Stomach (tissue), 9 donors: ENCODE measurements around the gene PDE3B. TPM values are rescaled to one million over a fixed set of nuclear protein-coding genes. Genes with fewer than 3 reads are reported as not detected.

Source experiments
- DNase-seq, 2 donors: peaks; one replicate each; pipeline versions ENCODE4 v3.0.0 to v3.0.0-alpha.2; 2013 to 2019
- H3K27ac ChIP-seq, 5 donors: fragments of 200-600 bp in 4 of 5; sonication (generic) in 4 of 5; one replicate each; pipeline ENCODE4 v1.5.1; 2013 to 2019; ENCODE audit warnings: mild to moderate bottlenecking in 1 of 5, moderate library complexity in 1 of 5
- H3K27me3 ChIP-seq, 3 donors: fragments of 200-600 bp; sonication (generic); one replicate each; pipeline ENCODE4 v1.5.1; 2017 to 2019; ENCODE audit warnings: mixed run types in 1 of 3
- H3K36me3 ChIP-seq, 4 donors: fragments of 200-600 bp; sonication (generic); 1 replicate in 3 of 4; 2 replicates in 1 of 4; pipeline ENCODE4 v1.5.1; 2016 to 2019
- H3K4me1 ChIP-seq, 4 donors: fragments of 200-600 bp; sonication (generic); one replicate each; pipeline ENCODE4 v1.5.1; 2016 to 2019
- H3K4me3 ChIP-seq, 4 donors: fragments of 200-600 bp; sonication (generic) in 3 of 4; one replicate each; pipeline ENCODE4 v1.5.1; 2016 to 2019; ENCODE audit warnings: mild to moderate bottlenecking in 1 of 4
- H3K9me3 ChIP-seq, 4 donors: fragments of 200-600 bp; sonication (generic); one replicate each; pipeline ENCODE4 v1.5.1; 2016 to 2019
- EP300 ChIP-seq: sonication (generic); formaldehyde crosslinking; IDR thresholded peaks from one replicate; pipeline ENCODE4 v1.6.1; 2017; ENCODE audit warnings: antibody characterized with exemption
- POLR2A ChIP-seq, 4 donors: fragments of 450-650 bp; IDR thresholded peaks; one replicate each; pipeline ENCODE4 v1.6.1; 2016; ENCODE audit warnings: antibody characterized with exemption in 4 of 4, control low read depth in 2 of 4, mild to moderate bottlenecking in 1 of 4, moderate library complexity in 1 of 4
- POLR2AphosphoS5 ChIP-seq, 3 donors: sonication (generic); formaldehyde crosslinking; IDR thresholded peaks; one replicate each; pipeline ENCODE4 v1.6.1; 2016; ENCODE audit warnings: antibody characterized with exemption in 3 of 3
- WGBS, 5 donors: extraction: QIAGEN DNeasy Blood & Tissue Kit in 3 of 5; methylation state at CpG; one replicate each; pipeline versions ENCODE4 v1.1.5 to v1.1.7; 2013 to 2018; 5-methylcytosine and 5-hydroxymethylcytosine counted together
- intact Hi-C: fragments of 100-400 bp; cut with DNase I; formaldehyde crosslinking; loops from one replicate; pipeline ENCODE4 v1.15.1; 2023; ENCODE audit warnings: low total_unique reads
- polyA plus RNA-seq, 3 donors: library from polyadenylated mRNA; stranded (reverse); fragments of 200-250 nt; gene quantifications; one replicate each; pipeline ENCODE4 v1.2.3, GENCODE V29; 2013
- total RNA-seq, 5 donors: library from RNA; depleted of rRNA; stranded (reverse); fragments of >200 nt; gene quantifications; one replicate each; pipeline versions ENCODE4 v1.1.0 to v1.2.3, GENCODE V29; 2014 to 2016
- TF ChIP-seq, protein P1 (sequence below), 7 experiments: fragments of 450-650 bp in 4 of 7; fragments of 200-600 bp in 3 of 7; sonication (generic) in 3 of 7; IDR thresholded peaks; one replicate each; pipeline ENCODE4 v1.5.1; 2016 to 2019; ENCODE audit warnings: antibody characterized with exemption in 7 of 7, control low read depth in 2 of 7, mild to moderate bottlenecking in 1 of 7
- donor health status: healthy with polysubstance abuse.
- donor health status: Bipolar disorder and iron deficiency.
- donor health status: healthy.

PDE3B gene
- total and polyA plus RNA-seq, 8 donors: 1.2 to 49.2 (median 14.2) TPM

DNA sequence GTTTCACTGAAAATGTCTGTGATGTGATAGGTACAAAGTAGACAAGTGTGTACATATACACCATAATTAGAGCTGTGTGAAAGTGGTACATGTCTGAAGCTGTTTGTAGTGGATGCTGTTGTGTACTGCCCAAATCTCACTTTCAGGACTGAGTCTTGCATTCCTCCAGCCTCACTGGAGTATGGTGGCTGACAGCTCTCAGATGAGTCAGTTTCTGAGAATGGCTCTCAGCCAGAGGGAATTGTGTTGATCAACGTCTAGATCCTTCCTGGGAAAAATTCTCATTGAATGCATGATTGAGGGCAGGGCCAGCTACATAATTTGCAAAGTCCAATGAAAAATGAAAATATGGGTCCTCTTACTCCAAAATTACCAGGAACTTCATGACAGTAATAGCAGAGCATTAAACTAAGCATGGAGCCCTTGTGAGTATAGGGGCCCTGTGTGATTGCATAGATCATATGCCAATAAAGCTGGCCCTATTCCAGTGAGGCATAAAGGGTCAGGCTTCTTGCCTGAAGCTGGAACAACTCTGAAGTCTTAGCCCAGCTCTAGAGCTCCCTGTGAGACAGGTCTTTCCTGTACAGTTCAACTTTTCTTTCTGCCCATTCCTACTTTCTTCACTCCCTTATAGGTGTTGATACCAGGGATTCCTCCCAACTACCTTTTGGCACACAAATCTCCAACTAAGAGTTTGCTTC lies 259.2 kb downstream of the PDE3B start:
- no peaks in the 10 kb centered on the region for H3K9me3 ChIP-seq
- intact Hi-C loops: loop anchor here (10.0 kb wide), 2 partner anchors 108 to 358 kb away; no protein-coding TSS in a partner anchor
- H3K27ac ChIP-seq: no peak overlapping the region
- H3K4me1 ChIP-seq: peaks cover 10 to 24% (median 21%) of the 10 kb centered on the region in 4 donors
- TF ChIP-seq POLR2AphosphoS5 (IDR thresholded peaks at IDR 0.05): no peak
- no peak for TF ChIP-seq POLR2A (IDR thresholded peaks at IDR 0.05)
- TF ChIP-seq, protein P1, sequence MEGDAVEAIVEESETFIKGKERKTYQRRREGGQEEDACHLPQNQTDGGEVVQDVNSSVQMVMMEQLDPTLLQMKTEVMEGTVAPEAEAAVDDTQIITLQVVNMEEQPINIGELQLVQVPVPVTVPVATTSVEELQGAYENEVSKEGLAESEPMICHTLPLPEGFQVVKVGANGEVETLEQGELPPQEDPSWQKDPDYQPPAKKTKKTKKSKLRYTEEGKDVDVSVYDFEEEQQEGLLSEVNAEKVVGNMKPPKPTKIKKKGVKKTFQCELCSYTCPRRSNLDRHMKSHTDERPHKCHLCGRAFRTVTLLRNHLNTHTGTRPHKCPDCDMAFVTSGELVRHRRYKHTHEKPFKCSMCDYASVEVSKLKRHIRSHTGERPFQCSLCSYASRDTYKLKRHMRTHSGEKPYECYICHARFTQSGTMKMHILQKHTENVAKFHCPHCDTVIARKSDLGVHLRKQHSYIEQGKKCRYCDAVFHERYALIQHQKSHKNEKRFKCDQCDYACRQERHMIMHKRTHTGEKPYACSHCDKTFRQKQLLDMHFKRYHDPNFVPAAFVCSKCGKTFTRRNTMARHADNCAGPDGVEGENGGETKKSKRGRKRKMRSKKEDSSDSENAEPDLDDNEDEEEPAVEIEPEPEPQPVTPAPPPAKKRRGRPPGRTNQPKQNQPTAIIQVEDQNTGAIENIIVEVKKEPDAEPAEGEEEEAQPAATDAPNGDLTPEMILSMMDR (IDR thresholded peaks at IDR 0.05): no peak
- TF ChIP-seq EP300: no peak
- no peaks in the 10 kb centered on the region for H3K27me3 ChIP-seq
- WGBS, 5 donors: 21 to 50% (median 26%) methylated on average over 1 of the region's 1 CpG
- DNase-seq: no peak
- no peak overlapping the region for H3K4me3 ChIP-seq
- no peaks in the 10 kb centered on the region for H3K36me3 ChIP-seq

DNA sequence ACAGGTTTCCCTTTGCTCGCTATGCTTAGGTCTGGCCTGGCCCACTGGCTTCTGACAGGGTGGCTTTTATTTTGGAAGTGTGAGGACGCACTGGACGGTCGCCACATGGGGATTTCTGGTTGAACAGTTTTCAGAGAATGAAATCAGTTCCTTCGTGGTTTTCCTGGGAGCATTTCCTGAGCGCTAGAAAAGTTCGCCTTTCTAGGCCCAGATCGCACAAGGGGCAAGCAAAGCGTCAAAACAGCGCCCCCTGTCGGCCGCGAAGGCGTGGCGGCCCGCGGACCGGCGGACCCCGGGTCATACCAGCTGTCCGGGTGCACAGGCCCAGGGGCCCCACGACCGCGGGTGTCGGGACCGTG lies 261.1 kb downstream of the PDE3B start:
- Histone ChIP-seq H3K9me3 (no peaks in the 10 kb centered on the region), H3K36me3 (no peaks in the 10 kb centered on the region), H3K4me3 (peak overlapping the region; percentile 54 to 61 (median 56)), H3K4me1 (peaks cover 10 to 31% (median 25%) of the 10 kb centered on the region in 4 donors), H3K27ac (peak overlapping the region in 3 of 5 donors; percentile 17 to 67 (median 49)), H3K27me3 (no peaks in the 10 kb centered on the region)
- intact Hi-C loops: loop anchor here (10.0 kb wide), 2 partner anchors 110 to 360 kb away; no protein-coding TSS in a partner anchor
- 7 to 26% (median 10%) methylated on average over 6 to 26 of the region's 26 CpGs for WGBS, 5 donors
- DNase-seq: peak; percentile 78 to 91
- TF ChIP-seq POLR2A (IDR thresholded peaks at IDR 0.05) (no peak), POLR2AphosphoS5 (IDR thresholded peaks at IDR 0.05) (peak in 1 of 3 donors; percentile 10), EP300 (no peak)
- TF ChIP-seq, protein P1 (IDR thresholded peaks at IDR 0.05): peak in 5 of 7 experiments; percentile 76 to 93 (median 88)

DNA sequence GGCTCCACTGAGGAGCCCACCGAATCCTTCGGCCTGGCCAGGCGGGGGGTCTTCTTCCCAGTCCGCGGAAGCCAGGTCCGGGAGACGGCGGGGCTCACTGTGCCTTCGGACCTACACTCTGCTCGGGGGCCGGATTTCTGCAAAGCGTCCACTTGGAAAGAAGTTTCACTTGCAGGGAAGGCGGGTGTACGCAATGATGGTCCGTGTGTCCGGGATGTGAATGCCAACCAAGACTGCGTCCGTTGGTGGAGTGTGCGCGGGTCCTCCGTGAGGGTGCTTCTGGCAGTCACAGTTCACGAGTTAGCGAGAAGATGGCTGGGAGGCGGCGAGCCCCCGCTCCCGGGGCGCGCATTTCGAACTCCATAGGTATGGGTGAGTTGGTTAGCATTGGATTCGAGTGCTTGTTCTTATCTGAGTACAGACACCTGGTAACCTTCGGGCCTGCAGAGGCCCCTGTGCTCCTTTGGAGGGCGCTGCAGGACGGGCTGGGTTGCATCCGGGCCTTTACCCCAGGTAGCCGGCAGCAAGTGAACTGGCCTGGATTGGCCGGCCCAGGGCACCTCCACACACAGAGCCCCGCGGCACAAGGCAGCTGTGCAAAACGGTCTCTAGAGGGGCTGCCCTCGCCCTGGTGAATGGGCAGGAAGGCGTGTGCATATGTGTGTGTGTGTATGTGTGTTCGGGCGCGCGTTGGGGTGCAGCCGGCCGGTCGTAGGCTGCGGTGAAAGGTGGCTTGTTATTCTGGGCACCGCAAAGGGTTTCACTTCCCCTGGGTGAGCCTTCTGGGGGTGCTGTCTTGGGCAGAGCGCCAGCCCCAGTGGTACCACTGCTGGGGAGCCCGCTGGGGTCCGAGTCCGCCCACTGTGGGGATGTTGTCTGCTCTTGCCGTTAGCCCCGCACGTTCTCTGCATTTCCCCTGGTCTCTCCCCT lies 261.8 kb downstream of the PDE3B start:
- Histone ChIP-seq H3K36me3 (no peaks in the 10 kb centered on the region), H3K9me3 (no peaks in the 10 kb centered on the region), H3K4me1 (peaks cover 10 to 31% (median 25%) of the 10 kb centered on the region in 4 donors), H3K27me3 (no peaks in the 10 kb centered on the region), H3K27ac (peak overlapping the region in 4 of 5 donors; percentile 2 to 67 (median 33)), H3K4me3 (peak overlapping the region; percentile 54 to 61 (median 56))
- TF ChIP-seq, protein P1 (IDR thresholded peaks at IDR 0.05): peak in 1 of 7 experiments; percentile 47
- no peak for TF ChIP-seq EP300
- peak; percentile 43 to 86 for DNase-seq
- WGBS, 5 donors: 11 to 29% (median 22%) methylated on average over 31 to 58 of the region's 58 CpGs
- intact Hi-C loops: loop anchor here (10.0 kb wide), 2 partner anchors 111 to 361 kb away; no protein-coding TSS in a partner anchor

DNA sequence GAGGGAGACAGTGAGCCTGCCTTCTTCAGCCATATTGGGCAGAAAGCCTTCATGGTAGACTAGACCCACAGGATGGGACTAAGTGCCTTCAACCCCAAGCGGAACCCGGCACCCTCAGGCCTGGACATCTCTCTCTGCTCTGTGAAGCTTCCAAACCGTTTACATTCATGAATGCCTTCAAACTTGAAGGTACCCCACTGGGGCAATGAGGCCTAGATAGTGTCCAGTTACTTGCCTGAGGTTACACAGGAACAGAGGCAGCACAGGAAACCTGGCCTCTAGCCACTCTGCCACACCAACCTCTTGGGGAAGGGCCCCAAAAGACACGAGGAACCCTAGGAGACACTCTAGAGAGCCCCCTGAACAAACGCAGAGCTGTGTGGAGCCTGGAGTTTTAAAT lies 263.0 kb downstream of the PDE3B start:
- Histone ChIP-seq H3K36me3 (no peaks in the 10 kb centered on the region), H3K4me1 (peaks cover 10 to 31% (median 25%) of the 10 kb centered on the region in 4 donors), H3K27ac (no peak overlapping the region), H3K4me3 (no peak overlapping the region), H3K27me3 (no peaks in the 10 kb centered on the region), H3K9me3 (no peaks in the 10 kb centered on the region)
- TF ChIP-seq, protein P1 (IDR thresholded peaks at IDR 0.05): no peak
- no peak for TF ChIP-seq POLR2AphosphoS5 (IDR thresholded peaks at IDR 0.05)
- TF ChIP-seq EP300: no peak
- no peak for TF ChIP-seq POLR2A (IDR thresholded peaks at IDR 0.05)
- DNase-seq: no peak
- 70 to 85% (median 84%) methylated on average over 5 of the region's 5 CpGs for WGBS, 5 donors
- intact Hi-C loops: loop anchor here (10.0 kb wide), 2 partner anchors 112 to 362 kb away; no protein-coding TSS in a partner anchor
